GM18526 (cell line): ENCODE data around the gene CACNA1E.

ENCODE experiments used
- POLR2A ChIP-seq: IDR thresholded peaks from 3 replicates; pipeline ENCODE4 v1.6.1; 2011; ENCODE audit not compliant: insufficient read length; ENCODE audit errors: extremely low read depth

CACNA1E gene

DNA sequence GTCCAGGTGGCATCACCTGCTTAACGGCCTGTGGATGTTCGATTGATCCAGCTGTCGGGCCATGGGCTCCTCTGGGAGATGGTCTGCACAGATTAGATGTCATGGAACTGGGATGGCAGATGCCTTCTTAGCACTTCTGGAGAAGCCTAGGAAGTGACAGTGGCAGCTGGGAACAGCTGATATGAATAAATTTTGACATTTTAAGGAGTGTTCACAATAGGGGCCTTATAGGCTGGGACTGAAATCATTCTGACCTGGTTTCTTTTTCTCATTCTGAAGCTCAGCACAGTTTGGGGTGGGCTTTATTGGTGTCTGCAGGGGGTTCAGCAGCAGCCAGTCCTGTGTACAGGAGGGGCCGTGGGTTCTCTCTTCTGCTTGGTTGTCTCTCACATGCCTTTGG, 175.3 kb downstream of the CACNA1E start:
- no peak for TF ChIP-seq POLR2A

DNA sequence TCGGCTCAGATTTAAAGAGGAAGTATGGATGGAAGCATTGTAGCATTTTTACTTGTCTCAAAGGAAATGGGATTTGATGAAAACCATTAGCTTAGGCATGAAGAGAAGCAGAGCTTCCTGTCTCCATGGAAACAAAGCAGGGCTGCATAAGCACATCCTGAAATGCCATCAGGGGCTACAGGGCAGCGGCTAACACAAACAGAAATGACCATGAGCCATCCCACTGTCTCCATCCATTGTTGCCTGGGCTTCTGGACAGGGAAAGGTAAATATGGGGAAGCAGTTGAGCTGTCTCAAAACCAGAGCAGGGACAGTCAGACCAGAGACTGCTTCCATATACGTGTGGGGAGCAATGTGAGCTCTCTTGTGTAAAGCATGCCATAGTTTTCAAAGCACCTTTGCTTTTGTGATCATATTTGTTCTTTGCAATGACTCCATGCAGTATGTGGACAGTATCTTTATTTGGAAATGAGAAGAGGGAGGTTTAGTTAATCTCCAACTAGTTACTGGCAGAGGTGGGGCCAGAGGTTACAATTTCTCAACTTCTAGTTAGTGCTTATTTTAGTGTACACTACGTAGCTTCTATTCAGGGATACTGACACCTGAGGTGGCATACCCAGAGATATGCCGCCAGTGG, 176.1 kb downstream of the CACNA1E start:
- TF ChIP-seq POLR2A: no peak

DNA sequence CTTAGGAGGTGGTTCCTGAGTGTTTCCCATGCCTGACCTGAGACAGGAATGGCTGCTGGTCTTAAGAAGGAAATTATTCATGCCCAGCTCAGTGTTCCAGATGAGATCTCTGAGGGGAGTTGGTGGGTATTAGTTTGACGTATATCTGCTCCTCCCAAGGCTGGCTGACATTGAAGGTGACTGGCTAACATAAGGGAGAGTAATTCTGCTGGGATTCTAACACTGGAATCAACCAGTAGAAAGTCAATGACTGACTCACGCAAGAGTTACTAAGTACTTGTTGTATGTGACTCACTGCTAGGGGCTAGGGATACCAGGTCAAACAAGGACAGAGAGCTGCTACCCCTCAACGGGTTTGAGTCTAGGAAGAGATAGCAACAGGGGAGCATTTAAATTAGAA, 177.3 kb downstream of the CACNA1E start:
- no peak for TF ChIP-seq POLR2A

DNA sequence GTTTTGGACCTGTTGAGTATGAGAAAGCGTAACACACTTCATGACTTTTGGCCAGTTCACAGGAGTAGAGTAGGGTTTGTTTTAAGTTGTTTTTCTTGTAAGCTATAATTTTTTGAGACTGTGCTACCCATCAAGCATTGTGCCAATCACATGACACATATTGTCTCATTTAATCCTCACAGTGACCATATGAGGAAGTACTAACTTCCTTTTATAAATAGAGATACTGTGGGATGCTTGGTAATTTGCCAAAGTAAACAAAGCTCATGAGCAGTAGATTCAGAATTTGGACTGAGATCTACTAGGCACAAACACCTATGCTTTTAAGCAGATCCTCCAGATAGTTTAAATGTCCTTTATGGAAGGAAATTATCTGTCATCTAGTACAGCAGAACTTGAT, 178.3 kb downstream of the CACNA1E start:
- TF ChIP-seq POLR2A: no peak

DNA sequence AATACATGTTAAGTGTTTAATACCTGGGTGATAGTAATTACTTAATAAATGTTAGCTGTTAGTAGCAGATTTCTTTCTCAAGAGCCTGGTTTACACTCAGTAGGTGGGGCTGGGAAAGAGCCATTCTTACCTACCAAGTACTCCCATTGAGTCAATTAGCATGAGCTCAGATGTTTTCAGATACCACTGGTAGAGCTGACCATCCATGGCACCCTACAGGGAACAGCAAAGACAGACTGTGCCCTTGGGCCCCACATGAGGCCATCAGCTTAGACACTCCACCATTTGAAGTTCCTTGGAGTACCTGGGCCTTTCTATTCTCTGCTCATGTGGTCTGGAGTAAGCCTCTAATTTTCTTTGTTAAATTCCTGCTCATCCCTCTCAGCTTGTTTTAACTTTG, 179.3 kb downstream of the CACNA1E start:
- no peak for TF ChIP-seq POLR2A

DNA sequence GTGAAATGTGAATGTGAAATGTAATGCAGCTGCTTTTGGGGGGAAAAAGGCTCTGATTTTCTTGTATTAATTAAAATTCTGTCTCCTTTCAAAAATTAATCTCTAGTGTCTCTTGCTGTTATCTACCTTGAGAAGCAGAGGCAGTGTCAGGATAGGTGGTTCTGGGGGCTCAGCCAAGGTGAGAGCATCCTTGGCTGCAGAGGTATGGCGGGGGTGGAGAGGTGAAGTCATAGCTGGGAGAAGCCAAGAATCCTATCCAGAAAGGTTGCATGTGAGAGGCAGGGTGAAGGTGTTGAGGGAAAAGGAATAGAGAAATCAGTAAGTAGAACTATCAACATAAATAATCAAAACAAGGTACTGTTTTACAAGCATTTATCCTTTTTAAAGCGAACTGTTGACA, 181.2 kb downstream of the CACNA1E start:
- TF ChIP-seq POLR2A: no peak

DNA sequence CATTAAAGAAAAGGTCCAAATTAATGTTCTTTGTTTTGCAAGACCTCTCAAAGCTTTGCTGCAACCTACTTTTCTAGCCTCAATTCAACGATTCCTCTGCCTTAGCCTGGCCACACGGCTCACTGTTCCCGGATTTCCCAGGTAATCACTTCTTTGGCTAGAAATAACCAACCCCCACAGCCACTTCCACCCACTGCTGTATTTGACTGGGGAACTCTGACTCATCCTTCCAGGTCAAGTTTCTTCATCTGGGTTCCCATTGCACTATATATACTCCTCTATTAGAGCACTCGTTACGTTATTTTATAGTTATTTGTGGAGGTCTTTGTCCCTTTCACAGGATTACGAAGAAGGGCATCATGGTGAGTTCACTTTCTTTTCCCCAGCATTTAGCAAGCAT, 185.9 kb downstream of the CACNA1E start:
- no peak for TF ChIP-seq POLR2A

DNA sequence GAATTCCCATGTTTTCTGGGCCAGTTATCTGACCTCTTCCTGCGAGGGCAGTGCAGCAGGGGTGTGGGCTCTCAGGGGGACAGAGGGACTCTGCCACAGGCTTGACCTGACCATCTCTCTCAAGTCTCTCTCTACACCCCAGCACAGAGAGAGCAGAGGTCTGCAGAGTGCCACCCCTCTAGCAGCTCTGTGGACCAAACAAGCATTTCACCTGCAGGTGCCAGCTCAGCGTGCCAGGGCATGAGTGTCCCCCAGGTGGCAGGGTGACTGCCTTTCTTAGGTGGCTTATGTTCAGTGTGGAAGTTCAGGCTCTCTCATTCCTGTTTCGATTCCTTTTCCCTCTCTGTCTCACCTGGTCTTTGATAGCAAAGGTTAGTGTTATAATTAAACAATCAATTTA, 191.3 kb downstream of the CACNA1E start:
- TF ChIP-seq POLR2A: no peak

DNA sequence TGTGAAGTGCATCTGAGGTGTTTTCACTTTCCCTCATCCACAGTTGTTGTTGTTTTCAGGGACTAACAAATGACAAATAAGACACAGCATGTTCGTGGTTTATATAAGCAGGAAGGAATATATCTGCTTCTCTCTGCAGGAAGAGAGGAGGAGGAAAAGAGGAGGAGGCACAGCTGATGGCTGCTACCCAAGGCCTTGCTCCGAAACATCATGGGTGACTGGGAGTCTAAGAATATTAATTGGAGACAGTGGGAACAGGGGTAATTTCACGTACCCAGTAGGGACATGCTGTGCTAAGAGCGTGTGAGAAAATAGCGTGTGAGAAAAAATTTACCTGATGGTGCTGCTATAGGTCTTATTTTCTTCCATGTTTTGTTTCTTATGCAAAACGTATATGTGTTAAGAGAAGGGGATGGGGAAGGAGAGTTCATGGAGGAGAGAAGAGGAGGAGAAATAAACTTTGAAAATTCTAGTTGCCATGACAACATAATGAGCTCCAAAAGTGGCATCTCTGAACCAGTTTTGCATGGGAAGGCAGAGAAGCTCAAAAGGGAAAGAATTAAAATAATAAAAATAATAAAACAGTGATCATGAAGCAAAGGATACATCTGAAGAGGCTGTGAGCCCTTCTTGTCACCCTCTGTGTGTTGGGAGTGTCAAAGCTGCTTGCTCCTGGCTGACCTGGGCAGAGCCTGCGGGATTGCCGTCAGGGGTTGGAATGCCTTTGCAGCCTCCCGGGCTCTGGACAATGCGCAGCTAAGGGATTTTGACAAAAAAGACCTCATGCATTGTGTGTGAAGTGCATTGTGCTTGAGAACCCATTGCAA, 192.0 kb downstream of the CACNA1E start:
- no peak for TF ChIP-seq POLR2A

DNA sequence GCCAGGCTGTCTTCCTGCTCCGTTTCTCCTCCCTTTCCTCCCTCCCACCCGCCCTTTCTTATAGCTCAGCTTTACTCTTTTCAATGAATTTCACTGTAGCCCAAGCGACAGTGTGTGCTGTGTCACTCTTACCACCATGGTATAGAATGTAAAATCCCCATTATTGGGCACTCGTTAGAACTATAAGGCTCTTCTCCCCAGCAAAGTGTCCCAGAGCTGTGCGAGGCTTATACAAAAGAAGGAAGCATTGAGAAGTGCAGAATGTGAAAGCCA, 192.5 kb downstream of the CACNA1E start:
- no peak for TF ChIP-seq POLR2A

DNA sequence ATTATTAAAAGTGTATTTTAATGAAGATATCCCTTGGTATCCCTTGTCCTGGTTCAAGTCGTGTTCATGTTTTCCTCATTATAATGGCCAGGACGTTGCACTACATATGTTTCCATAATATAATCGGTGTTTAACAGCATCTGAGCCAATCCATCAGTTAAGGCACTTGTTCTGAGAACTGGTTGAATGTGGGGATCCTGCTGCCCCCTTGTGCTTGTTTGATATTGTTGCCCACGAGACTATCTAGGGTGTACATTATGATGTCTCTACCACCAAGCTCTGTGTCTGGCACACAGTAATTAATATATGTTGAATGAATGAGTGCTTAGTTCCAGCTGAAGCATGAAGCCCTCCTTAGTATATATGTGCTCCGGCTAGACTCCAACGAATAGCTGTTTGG, 193.0 kb downstream of the CACNA1E start:
- no peak for TF ChIP-seq POLR2A

DNA sequence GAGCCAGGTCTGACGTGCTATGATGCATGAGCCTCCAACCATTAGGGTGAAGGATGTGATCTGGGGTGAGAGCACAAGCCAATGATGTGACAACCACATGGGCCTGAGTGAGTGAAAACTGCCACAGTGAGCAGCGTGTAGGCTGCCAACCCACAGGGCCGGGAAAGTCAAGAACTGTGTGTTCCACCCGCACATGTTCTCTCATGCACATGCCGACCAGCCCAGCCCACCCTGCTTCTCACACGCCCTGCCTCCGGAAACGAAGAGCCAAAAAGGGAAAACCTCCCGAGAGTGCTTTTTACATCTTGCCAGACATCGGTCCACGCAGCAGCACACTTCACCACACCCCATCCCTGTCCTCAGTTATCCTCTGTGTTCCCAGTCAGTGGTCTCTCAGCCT, 197.0 kb downstream of the CACNA1E start:
- TF ChIP-seq POLR2A: no peak

DNA sequence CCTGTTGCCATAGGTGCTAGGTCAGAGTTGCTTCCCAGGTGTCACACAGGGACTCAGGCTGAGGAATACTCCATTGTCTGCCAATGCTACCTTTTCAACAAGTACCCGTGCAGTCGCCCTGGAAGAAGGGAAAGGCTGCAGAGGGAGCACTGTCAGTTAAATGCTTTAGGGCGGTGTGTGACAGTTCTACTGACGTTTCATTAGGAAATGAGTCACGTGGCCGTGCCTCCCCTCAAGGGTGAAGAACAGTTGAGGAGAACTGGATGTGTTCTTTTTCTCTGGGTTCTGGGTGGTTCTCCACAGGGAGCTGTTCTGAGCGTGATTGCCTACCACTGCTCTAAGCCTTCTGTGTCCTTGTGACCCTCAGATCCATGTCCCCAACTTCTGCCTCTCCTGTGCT, 197.6 kb downstream of the CACNA1E start:
- TF ChIP-seq POLR2A: no peak

DNA sequence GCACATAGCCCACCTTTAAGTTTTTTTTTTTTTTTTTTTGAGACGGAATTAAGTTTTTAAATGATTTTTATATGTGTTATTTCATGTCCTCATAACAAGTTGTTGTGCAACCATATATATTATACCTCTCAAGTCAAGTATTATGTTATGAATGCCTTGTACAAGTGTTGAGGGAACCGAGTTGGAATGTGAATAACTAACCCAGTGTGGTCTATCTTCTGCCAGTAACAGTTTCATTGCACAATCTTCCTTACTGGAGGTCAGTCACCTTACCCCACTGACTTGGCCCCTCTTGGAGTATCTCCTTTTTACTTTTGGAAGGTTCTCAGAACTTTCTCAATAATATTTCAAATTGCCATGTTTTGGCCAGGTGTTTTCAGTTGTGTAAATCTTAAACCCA, 201.9 kb downstream of the CACNA1E start:
- TF ChIP-seq POLR2A: no peak

DNA sequence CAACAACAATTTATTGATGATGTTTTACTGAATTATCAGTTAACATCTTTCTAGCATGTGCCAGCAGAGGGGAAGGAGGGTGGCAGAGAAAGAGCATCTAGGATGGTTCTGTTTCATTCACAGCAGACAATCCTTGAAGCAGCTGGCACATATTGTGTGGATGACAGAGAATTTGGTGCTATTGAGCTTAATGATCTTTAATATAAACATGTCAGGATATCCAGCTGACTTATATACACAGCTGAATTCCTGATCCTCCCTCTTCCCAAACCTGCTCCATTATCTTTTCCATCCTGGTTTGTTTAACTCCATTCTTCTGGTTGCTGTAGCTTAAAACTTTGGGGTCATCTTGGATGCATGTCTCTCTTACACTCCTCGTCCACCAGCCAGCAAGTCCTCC, 218.6 kb downstream of the CACNA1E start:
- TF ChIP-seq POLR2A: no peak

DNA sequence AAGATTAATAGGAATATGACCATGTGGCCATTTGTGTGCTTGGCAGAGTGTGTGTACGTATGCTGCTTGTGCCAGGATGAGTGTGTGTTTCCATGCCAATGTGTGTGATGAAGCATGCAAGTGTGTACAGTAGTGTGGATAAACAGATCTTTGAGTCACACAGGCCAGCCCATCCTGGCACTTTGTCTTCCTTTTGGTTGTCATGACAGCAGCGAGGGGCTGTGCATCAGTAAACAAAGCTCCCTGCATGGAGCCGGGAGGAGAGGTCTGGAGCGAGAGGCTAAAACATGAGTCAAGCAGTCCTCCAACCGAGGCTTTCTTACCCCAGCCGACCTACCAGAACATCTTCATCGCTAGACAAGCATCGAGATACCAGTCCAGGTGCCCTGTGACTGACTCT, 221.2 kb downstream of the CACNA1E start:
- TF ChIP-seq POLR2A: no peak

DNA sequence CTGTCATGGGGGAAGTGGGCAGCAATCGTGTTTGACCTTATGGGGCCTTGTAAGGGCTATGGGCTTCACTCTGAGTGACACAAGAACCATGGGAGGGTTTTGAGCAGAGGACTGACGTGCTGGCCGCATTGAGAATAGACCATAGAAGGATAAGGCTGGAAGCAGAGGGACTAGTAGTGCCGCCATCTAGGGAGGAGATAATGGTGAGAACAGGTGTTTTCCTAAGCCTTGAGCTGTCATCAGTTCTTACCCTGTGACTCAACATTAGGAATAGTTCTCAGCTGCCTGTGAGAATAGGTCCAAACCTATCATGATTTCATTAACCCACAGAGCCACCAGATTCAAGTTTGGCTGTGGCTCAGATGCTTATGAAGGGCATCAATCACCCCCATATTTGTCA, 228.5 kb downstream of the CACNA1E start:
- no peak for TF ChIP-seq POLR2A
